Activated T-helper 9 cell treated with anti-CD3 and anti-CD28 coated beads, Interleukin-2, amount 50 U/mL, for 16 hours (primary cell): Measurements from ENCODE around the gene UBE2L6.

Experiments used
- DNase-seq: peaks from one replicate; pipeline ENCODE4 v3.0.0-alpha.2; 2020; ENCODE audit warnings: low read depth

Gene UBE2L6

DNA sequence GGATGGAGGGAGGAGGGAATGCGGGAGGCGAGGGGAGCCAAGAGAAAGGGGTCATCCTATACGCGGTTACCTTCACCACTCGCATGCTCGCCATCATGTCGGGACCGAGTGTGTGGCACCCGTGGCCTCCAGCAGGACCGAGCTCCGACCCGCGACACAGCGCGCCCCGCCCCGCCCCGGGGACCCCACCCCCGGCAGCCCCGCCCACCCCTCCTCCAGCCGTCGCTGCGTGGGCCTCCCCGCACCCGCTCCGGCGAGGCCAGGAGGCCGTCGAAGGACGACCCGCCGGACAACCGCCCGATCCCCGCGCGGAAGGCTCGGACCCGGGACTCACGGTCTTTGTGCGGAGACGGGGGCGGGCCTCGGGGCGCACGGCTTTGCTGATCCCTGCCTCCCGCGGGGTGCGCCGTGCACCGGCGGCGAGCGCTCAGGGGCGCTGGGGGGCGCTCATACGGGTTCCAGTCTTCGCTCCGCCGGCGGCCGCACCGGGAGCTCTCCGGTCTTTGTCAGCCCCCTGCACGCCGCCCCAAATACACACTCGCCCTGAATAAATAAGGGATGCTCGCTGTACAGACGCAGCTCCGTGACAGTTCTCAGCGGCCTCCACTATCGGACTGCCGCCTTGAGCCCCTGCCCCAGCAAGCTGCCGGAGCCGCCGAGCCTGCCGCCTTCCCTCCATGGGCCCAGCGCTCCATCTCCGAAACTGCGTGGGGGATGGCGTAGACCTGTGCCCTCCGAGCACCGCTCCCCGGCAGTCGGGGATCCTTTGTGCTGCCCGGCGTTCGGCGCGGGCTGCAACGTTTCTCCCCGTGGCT lies at the start of gene UBE2L6:
UBE2L6 (minus strand) TSS at position 158 of the 815 bp plus-strand sequence; CDS start at position 97, 61 bp downstream.
- DNase-seq = peak; percentile 79

DNA sequence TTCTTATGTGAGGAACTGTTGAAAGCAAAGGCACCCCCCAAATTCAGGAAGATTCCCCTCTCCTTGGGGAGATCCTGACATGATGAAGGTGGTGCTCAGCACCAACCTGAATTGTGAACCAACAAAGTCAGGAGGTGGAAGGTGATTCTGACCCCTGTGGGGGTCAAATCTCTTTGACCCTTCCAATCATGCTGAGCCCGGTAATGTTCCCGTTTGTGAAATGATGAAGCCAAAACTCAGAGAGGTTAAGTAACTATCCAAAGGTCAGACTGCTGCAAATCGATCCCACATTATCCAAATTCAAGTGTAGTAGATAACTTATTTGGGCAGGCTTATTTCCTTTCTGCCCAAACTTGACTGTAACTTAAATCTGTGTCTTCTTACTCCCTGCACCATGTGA lies 49.1 kb upstream of the UBE2L6 start:
- DNase-seq = no peak

DNA sequence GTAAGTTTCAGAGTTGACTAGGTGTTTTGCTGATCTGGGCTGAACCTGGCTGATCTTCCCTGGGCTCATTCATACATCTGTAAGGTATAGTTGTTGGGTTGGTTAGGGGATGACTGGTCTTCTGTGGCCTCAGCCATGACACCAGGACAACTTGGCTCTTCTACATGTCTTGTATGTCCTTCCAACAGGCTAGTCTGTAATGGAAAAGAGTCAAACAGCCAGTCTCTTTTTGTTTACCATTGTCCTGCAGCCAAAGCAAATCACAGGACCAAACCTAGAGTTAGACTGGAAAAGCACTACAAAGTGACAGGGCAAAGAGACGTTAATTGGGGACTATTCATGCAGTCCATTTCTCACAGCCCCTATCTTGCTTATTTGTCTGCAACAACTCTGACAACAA lies 47.8 kb upstream of the UBE2L6 start:
- DNase-seq = no peak

DNA sequence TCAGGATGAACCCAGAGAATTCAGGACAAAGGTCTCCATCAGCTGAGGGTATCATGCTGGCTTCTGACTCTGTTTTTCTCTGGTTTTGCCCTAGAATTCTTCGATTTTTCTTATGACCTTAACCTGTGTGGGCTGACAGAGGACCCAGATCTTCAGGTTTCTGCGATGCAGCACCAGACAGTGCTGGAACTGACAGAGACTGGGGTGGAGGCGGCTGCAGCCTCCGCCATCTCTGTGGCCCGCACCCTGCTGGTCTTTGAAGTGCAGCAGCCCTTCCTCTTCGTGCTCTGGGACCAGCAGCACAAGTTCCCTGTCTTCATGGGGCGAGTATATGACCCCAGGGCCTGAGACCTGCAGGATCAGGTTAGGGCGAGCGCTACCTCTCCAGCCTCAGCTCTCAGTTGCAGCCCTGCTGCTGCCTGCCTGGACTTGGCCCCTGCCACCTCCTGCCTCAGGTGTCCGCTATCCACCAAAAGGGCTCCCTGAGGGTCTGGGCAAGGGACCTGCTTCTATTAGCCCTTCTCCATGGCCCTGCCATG lies 46.8 kb upstream of the UBE2L6 start:
- DNase-seq = no peak

DNA sequence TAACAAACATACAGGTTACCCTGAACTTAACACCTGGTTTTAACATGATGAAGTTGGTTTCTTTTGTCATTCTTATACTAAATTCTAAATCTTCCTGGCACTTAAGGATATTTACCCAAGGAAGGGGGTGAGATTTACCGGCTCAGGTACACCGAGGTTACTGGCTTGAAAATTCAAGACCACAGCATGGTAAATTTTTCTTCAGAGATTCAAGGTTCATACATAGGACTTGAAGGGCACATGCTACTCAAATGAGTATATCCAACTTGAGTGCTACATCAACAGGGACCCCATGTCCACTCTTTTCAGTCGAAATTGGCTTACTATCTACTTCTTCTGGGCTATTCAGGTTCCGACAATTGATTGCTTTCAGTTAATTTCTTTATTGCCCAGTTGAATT lies 42.7 kb upstream of the UBE2L6 start:
- no peak for DNase-seq

DNA sequence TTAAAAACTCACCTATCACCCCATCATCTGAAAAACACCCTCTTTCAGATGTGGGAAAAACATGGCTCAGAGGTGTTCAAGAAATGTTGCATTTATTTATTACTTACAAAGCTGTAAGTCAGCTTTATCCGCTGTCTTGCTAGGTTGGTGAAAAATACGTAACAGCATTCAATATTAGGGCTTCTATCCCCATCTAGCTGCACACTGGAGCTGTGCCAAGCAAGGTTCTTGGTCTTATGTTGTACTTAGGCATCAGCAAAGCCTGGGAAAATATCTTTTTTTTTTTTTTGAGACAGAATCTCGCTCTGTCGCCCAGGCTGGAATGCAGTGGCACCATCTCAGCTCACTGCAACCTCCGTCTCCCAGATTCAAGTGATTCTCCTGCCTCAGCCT lies 37.6 kb upstream of the UBE2L6 start:
- no peak for DNase-seq

GRCh38 chr11:57604296-57605027 lies 37.0 kb upstream of the UBE2L6 start:
- no peak for DNase-seq

DNA sequence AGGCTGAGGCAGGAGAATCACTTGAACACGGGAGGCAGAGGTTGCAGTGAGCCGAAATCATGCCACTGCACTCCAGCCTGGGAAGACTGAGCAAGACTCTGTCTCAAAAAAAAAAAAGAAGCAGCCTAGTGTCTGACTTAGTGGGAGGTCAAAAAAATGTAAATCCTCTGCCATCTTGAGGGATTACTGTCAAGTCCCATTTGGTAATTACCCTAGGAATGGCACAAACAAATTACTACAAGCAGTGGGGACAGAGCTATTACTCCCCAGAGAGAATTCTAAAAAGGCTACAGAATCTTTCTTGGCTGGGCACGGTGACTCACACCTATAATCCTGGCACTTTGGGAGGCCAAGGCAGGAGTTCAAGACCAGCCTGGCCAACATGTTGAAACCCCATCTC lies 33.8 kb upstream of the UBE2L6 start:
- no peak for DNase-seq

DNA sequence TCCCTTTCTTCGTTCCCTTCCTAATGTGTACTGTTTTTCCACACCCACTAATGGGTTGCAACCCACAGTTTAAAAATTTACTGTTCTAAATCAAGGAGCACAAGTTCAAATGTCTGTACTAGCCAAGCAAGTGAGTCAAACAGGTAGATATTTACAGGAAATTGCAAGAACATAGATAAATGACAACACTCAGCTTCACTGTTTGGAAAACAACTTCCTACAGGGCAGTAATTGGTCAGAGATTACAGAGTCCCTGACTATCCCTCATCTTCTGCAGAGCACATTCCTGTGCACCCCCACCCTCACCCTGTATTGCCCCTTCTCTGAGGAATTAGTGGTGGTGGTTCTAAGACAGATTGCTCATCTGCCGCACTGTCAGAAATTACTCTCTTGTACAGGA lies 31.9 kb upstream of the UBE2L6 start:
- no peak for DNase-seq

DNA sequence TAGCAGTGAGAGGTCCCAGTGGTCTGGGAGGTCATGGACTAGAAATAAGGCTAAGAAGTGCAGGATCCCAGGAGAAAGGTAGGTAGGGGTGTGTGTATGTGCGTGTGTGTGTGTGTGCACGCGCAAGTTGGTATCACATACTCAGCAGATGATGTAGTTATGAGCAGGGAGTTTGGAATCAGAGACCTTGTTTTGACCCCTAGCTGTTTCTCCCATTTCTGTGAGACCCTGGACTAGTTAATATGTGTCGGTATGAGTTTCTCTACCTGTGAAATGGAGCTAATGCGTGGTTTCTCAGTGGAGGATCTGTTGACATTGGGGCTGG lies 31.3 kb upstream of the UBE2L6 start:
- DNase-seq = no peak

GRCh38 chr11:57597916-57598830 lies 30.7 kb upstream of the UBE2L6 start:
- DNase-seq = no peak

GRCh38 chr11:57597461-57597915 lies 30.0 kb upstream of the UBE2L6 start, which contains the start of gene SERPING1:
SERPING1 (plus strand) TSS chr11:57597685; CDS start chr11:57598271, 586 bp downstream.
- no peak for DNase-seq

DNA sequence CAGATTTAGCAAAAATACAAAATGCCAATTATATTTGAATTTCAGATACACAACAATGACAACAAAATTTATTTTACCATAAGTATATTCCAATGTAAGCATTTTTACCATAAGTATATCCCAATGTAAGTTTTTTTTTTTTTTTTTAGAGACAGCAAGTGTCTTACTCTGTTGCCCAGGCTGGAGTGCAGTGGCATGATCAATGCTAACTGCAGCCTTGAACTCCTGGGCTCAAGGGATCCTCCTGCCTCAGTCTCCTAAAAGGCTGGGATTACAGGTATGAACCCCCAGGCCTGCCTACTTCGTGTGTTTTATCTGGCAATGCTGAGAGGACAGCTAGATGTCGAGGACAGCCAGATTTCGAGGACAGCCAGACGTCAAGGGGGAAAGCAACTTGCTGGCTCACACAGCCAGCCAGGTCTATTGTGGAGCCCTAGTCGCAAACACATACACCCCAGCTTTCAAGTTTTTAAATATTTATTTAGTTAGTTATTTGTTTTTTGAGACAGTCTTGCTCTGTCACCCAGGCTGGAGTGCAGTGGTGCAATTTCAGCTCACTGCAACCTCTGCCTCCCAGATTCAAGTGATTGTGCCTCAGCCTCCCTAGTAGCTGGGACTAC lies 28.9 kb upstream of the UBE2L6 start:
- DNase-seq = no peak

DNA sequence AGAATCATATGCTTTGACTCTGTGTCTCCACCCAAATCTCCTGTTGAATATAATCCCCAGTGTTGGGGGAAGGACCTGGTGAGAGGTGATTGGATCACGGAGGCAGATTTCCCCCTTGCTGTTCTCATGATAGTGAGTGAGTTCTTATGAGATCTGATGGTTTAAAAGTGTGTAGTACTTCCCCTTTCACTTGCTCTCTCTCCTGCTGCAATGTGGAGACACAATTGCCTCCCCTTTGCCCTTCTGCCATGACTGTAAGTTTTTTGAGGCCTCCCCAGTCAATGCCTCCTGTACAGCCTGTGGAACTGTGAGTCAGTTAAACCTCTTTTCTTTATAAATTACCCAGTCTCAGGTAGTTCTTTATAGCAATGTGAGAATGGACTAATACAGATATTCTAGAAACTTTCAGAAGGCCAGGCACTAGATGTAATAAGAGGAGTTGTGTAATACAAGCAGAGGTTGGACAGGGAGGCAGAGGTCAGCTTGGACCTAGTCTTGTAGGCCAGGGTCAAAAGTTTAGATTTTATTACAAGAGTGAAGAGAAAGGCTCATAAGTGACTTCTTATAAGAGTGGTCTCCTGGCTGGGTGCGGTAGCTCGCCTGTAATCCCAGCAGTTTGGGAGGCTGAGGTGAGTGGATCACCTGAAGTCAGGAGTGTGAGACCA lies 20.7 kb upstream of the UBE2L6 start:
- DNase-seq = no peak

GRCh38 chr11:57586711-57587245 lies 19.3 kb upstream of the UBE2L6 start:
- DNase-seq = no peak

- DNase-seq = no peak
Measured at GRCh38 chr11:57585301-57585700, 17.8 kb upstream of the UBE2L6 start.

DNA sequence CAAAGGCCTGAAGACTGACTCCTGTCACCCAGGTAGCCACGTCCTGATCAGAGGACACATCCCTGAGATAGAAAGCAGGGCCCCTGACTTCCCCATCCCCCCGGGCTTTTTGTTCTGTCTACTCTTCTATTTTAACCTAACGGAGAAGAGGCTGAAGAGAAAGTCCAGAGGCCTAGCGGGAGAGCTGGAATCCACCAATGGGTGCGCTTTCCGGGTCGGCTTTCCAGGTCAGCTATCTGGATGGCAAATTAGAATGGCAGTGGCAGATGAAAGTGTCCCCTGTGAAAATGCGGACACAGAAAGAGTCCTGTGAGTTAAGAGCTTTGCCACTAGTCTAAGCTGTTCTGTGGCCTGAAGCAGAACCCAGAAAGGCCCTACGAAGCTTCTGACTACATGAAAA lies 16.9 kb upstream of the UBE2L6 start:
- no peak for DNase-seq

GRCh38 chr11:57574061-57574460 lies 6.6 kb upstream of the UBE2L6 start:
- DNase-seq = no peak

GRCh38 chr11:57571606-57572005 lies 4.1 kb upstream of the UBE2L6 start:
- no peak for DNase-seq

GRCh38 chr11:57568330-57568766 lies 876 bp upstream of the UBE2L6 start:
- no peak for DNase-seq
